GM12878 (cell line): ENCODE results near the gene SLC35A2. TPM values are rescaled to one million over a fixed set of nuclear protein-coding genes. Genes with fewer than 3 reads are reported as not detected.

Experiments
- ATAC-seq: fragments of 200-7000 bp; cut with Tn5 transposase; 3 replicates; pipeline ENCODE4 v1.9.1; 2020; ENCODE audit warnings: mild to moderate bottlenecking, moderate library complexity
- BruUV-seq: library from RNA; stranded (reverse); fragments of 400-500 nt; replicated peaks from 2 replicates; lab custom pipeline; 2021; lab: Mats Ljungman, UMichigan
- CTCF ChIA-PET: fragments of 300-600 bp; sonication (Branson Sonifier 250); formaldehyde crosslinking; extraction: SDS; loops from one replicate; lab custom pipeline; 2021; ENCODE audit warnings: inconsistent platforms; lab: Yijun Ruan, JAX
- POLR2A ChIA-PET: fragments of 350-600 bp; formaldehyde crosslinking; extraction: SDS; loops from one replicate; lab custom pipeline; 2021; ENCODE audit warnings: inconsistent platforms; lab: Charles Lee
- RAD21 ChIA-PET: fragments of 300-600 bp; sonication (Branson Sonifier 250); formaldehyde crosslinking; loops from one replicate; lab custom pipeline; 2023; ENCODE audit warnings: antibody characterized with exemption; ENCODE audit not compliant: unreplicated experiment; lab: Charles Lee
- SMC1A ChIA-PET: fragments of 300-600 bp; sonication (Branson Sonifier 250); formaldehyde crosslinking; loops from one replicate; lab custom pipeline; 2023; ENCODE audit not compliant: unreplicated experiment, uncharacterized antibody; lab: Charles Lee
- DNase-seq: peaks from one replicate; pipeline ENCODE4 v3.0.0-alpha.2; 2011; ENCODE audit warnings: low read depth, low spot score
- FAIRE-seq: peaks from 3 replicates; lab custom pipeline; 2011; peaks lifted over from hg19 to GRCh38; lab: Jason Lieb, UNC
- H2AFZ ChIP-seq: 2 replicates; pipeline ENCODE4 v1.6.0; 2011; ENCODE audit warnings: low read depth, low read length, control low read depth; ENCODE audit not compliant: control insufficient read depth
- H3K27ac ChIP-seq: 2 replicates; pipeline ENCODE4 v1.5.1; 2011; ENCODE audit warnings: control low read depth; ENCODE audit not compliant: control insufficient read depth, insufficient read depth
- H3K27me3 ChIP-seq, 2 experiments: replicated peaks in 1 of 2; 2 replicates each; pipeline versions ENCODE4 v1.6.0 to v1.6.1; 2011; ENCODE audit warnings: low read length in 1 of 2; ENCODE audit not compliant: control insufficient read depth in 2 of 2, insufficient read depth in 2 of 2
- H3K36me3 ChIP-seq, 2 experiments: 2 replicates each; pipeline ENCODE4 v1.5.1; 2011; ENCODE audit warnings: low read length in 1 of 2; ENCODE audit not compliant: control insufficient read depth in 2 of 2, insufficient read depth in 2 of 2
- H3K4me1 ChIP-seq: 2 replicates; pipeline ENCODE4 v1.6.1; 2011; ENCODE audit warnings: mild to moderate bottlenecking, low read length, moderate library complexity, mixed read lengths; ENCODE audit not compliant: control insufficient read depth, insufficient read depth
- H3K4me2 ChIP-seq: 2 replicates; pipeline ENCODE4 v1.6.0; 2011; ENCODE audit warnings: control low read depth; ENCODE audit not compliant: control insufficient read depth, insufficient read depth
- H3K4me3 ChIP-seq: fragments of 200-600 bp; sonication (generic); 2 replicates; pipeline ENCODE4 v1.5.1; 2016
- H3K79me2 ChIP-seq: 2 replicates; pipeline ENCODE4 v1.6.0; 2011; ENCODE audit warnings: low read length; ENCODE audit not compliant: control insufficient read depth, insufficient read depth
- H3K9ac ChIP-seq: 2 replicates; pipeline ENCODE4 v1.8.0; 2011; ENCODE audit warnings: low read length, control low read depth, mixed read lengths; ENCODE audit not compliant: control insufficient read depth, insufficient read depth
- H3K9me3 ChIP-seq: replicated peaks from 3 replicates; pipeline ENCODE4 v1.5.1; 2011; ENCODE audit warnings: mild to moderate bottlenecking, low read length; ENCODE audit not compliant: control insufficient read depth, insufficient read depth
- H4K20me1 ChIP-seq: 2 replicates; pipeline ENCODE4 v1.6.0; 2011; ENCODE audit not compliant: control insufficient read depth, insufficient read depth
- ETV6 ChIP-seq, 2 experiments: fragments of 450-650 bp in 1 of 2; IDR thresholded peaks in 1 of 2; conservative IDR thresholded peaks in 1 of 2; 2 replicates each; pipeline ENCODE4 v1.6.1; 2014; ENCODE audit warnings: antibody characterized with exemption in 1 of 2, borderline replicate concordance in 1 of 2, low read depth in 1 of 2, mild to moderate bottlenecking in 1 of 2, moderate library complexity in 1 of 2
- FOXK2 ChIP-seq: fragments of 450-650 bp; IDR thresholded peaks from 2 replicates; pipeline ENCODE4 v1.6.1; 2017; ENCODE audit warnings: mild to moderate bottlenecking, moderate library complexity
- MEF2A ChIP-seq: IDR thresholded peaks from 2 replicates; pipeline ENCODE4 v1.6.1; 2011; ENCODE audit warnings: low read depth, mild to moderate bottlenecking, low read length, moderate library complexity; ENCODE audit not compliant: insufficient read depth
- POLR2A ChIP-seq: IDR thresholded peaks from 2 replicates; pipeline ENCODE4 v1.6.1; 2011; ENCODE audit warnings: low read depth, mild to moderate bottlenecking, low read length
- POLR2AphosphoS5 ChIP-seq: IDR thresholded peaks from 2 replicates; pipeline ENCODE4 v1.6.1; 2011; ENCODE audit warnings: mild to moderate bottlenecking, low read length, inconsistent platforms
- POU2F2 ChIP-seq: IDR thresholded peaks from 3 replicates; pipeline ENCODE4 v1.6.1; 2011; ENCODE audit warnings: low read depth, mild to moderate bottlenecking, low read length, borderline replicate concordance
- RUNX3 ChIP-seq: IDR thresholded peaks from 2 replicates; pipeline ENCODE4 v1.6.1; 2012; ENCODE audit warnings: low read length, inconsistent platforms
- SMAD5 ChIP-seq: IDR thresholded peaks from 2 replicates; pipeline ENCODE4 v1.6.1; 2016; ENCODE audit warnings: antibody characterized with exemption, low read depth
- TCF3 ChIP-seq: IDR thresholded peaks from 2 replicates; pipeline ENCODE4 v1.6.1; 2012; ENCODE audit warnings: low read depth, mild to moderate bottlenecking, low read length, borderline replicate concordance; ENCODE audit not compliant: insufficient read depth
- WGBS: methylation state at CpG from one replicate; pipeline ENCODE4 v1.1.6; 2016; ENCODE audit warnings: low lambda C conversion rate; ENCODE audit not compliant: insufficient replicate concordance, insufficient coverage; ENCODE audit errors: missing lambda C conversion rate; 5-methylcytosine and 5-hydroxymethylcytosine counted together
- in situ Hi-C: fragments of 300-500 bp; cut with MboI; formaldehyde crosslinking; loops from 9 replicates; pipeline ENCODE4 v1.14.3; 2018; ENCODE audit warnings: mixed read lengths
- intact Hi-C: fragments of 100-400 bp; cut with micrococcal nuclease; formaldehyde crosslinking; loops from one replicate; pipeline ENCODE4 v1.14.2; 2022; ENCODE audit not compliant: unreplicated experiment
- polyA plus RNA-seq, 11 experiments: library from polyadenylated mRNA; depleted of rRNA in 4 of 11; unstranded in 6 of 11; stranded (reverse) in 5 of 11; fragments of >200 nt; fragmentation: Nextera tagmentation in 4 of 11; fragmentation: Illumina TruSeq in 1 of 11; extraction: Ambion mirVana in 4 of 11; extraction: Trizol in 1 of 11; gene quantifications; 1 replicate in 1 of 11; 2 replicates in 10 of 11; pipeline versions ENCODE4 v1.2.1 to v1.2.3, GENCODE V29; 2011 to 2016; ENCODE audit warnings: inconsistent platforms in 2 of 11, missing spikeins in 2 of 11, low read depth in 1 of 11
- total RNA-seq, 4 experiments: library from RNA; depleted of rRNA in 3 of 4; stranded (reverse); fragments of >200 nt in 3 of 4; fragmentation: Illumina TruSeq in 1 of 4; extraction: Trizol in 1 of 4; gene quantifications; 2 replicates each; pipeline versions ENCODE4 v1.2.1 to v1.2.3, GENCODE V29; 2013 to 2021
- TF ChIP-seq, protein P1 (sequence below): IDR thresholded peaks from 2 replicates; pipeline ENCODE4 v1.6.1; 2012; ENCODE audit warnings: mild to moderate bottlenecking, low read depth, low read length

Gene SLC35A2
- total and polyA plus RNA-seq, 10 of the 15 experiments (the other 5 are each of a cell fraction or from before 2014, with no cell fraction given) = 2.1 to 27.4 (median 14.9) TPM

DNA sequence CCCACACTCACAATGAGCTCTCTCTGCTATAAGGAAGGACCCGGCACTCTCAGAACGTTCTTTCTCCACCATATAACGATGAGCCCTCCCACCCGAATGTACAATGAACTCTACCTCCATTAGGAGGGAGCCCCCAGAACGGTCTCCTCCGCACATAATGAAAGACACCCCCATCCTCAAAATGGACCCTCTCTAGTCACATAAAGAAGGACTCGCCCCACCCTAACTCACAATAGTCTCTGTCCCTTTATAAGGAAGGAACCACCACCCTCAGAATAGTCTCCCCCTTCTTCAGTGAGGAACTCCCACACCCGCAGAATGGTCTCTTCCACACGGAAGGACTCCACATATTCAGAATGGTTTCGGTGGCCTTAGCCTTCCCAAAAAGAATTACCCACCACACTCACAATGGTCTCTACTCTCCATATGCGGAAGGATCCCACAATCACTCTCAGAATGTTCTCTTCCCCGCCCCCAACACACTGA is 477 bp downstream of the SLC35A2 start (continued):
- TF ChIP-seq TCF3 (peak; percentile 6; the same call in 1 of the 2 replicates), POU2F2 (no peak; the same call in 2 of the 3 replicates)

DNA sequence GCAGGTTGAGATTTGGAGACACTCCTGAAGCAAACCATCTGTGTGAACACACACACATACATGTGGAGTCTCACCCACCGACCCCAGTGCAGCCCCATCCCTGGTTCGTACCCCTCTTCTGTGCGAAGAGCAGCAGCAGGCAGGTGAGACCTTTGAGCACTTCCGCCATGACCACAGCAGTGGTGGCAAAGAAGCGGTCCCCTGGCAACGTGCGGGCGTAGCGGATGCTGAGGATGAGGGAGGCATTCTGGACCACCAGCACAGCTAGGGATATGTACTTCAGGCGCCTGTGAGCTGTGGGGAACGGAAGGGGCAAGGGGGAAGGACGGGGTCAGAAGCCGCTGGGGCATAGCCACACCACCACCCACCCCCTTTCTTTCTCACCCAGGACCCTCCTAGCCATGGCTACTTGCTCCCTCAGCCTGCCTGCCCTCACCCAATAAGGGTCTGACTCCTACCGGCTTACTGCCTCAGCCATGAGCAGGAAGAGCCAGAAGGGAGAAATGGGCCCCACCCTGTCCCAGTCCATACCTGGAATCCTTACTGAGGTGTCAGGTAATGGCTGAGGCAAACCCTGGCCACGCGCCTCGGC is 1.6 kb downstream of the SLC35A2 start:
- Histone ChIP-seq H3K36me3 (peaks cover 3 to 8% of the 10 kb centered on the region in 2 experiments; a peak in 3 of 4 replicates), H4K20me1 (peaks cover 5% of the 10 kb centered on the region; the same call in 1 of the 2 replicates), H3K9ac (no peak overlapping the region), H3K79me2 (peaks cover 16% of the 10 kb centered on the region), H3K4me3 (no peak overlapping the region), H2AFZ (no peak overlapping the region), H3K27ac (no peak overlapping the region)
- CTCF ChIA-PET = interaction anchor here (0.9 kb wide), 1 partner anchor 12 kb away, joined by 3 read pairs; no protein-coding TSS in a partner anchor
- ATAC-seq (no peak), FAIRE-seq (no peak)
- RAD21 ChIA-PET = no interaction called here
- no peak for TF ChIP-seq FOXK2
- TF ChIP-seq SMAD5 = no peak
- no peak for TF ChIP-seq RUNX3
- TF ChIP-seq, protein P1, sequence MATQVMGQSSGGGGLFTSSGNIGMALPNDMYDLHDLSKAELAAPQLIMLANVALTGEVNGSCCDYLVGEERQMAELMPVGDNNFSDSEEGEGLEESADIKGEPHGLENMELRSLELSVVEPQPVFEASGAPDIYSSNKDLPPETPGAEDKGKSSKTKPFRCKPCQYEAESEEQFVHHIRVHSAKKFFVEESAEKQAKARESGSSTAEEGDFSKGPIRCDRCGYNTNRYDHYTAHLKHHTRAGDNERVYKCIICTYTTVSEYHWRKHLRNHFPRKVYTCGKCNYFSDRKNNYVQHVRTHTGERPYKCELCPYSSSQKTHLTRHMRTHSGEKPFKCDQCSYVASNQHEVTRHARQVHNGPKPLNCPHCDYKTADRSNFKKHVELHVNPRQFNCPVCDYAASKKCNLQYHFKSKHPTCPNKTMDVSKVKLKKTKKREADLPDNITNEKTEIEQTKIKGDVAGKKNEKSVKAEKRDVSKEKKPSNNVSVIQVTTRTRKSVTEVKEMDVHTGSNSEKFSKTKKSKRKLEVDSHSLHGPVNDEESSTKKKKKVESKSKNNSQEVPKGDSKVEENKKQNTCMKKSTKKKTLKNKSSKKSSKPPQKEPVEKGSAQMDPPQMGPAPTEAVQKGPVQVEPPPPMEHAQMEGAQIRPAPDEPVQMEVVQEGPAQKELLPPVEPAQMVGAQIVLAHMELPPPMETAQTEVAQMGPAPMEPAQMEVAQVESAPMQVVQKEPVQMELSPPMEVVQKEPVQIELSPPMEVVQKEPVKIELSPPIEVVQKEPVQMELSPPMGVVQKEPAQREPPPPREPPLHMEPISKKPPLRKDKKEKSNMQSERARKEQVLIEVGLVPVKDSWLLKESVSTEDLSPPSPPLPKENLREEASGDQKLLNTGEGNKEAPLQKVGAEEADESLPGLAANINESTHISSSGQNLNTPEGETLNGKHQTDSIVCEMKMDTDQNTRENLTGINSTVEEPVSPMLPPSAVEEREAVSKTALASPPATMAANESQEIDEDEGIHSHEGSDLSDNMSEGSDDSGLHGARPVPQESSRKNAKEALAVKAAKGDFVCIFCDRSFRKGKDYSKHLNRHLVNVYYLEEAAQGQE = no peak
- TF ChIP-seq MEF2A = no peak
- TF ChIP-seq POLR2AphosphoS5 = peak; percentile 1; the same call in 1 of the 2 replicates
- TF ChIP-seq POLR2A = peak; percentile 55
- no peak for TF ChIP-seq ETV6 (conservative IDR thresholded peaks at IDR 0.05 in 1 of 2, IDR thresholded peaks at IDR 0.05 in 1 of 2; ENCODE audit: borderline replicate concordance in 1 of 2, low read depth in 1 of 2)
- TF ChIP-seq, all 136 proteins: peak for 2
- H3K4me2 ChIP-seq = no peak overlapping the region
- intact Hi-C loops (loop anchor here (5.0 kb wide), 2 partner anchors 38 to 212 kb away; partner anchors contain the start of gene SUV39H1), in situ Hi-C loops (no loop called here)
- no TSS peak for BruUV-seq
- no peak for DNase-seq
- no peaks in the 10 kb centered on the region for H3K4me1 ChIP-seq
- WGBS = 68% methylated on average over 17 of the region's 17 CpGs
- SMC1A ChIA-PET = no interaction called here
- no peaks in the 10 kb centered on the region for H3K27me3 ChIP-seq
- POLR2A ChIA-PET = no interaction called here
- H3K9me3 ChIP-seq = no peaks in the 10 kb centered on the region; the same call in 2 of the 3 replicates
